Smooth muscle cell (in vitro differentiated cells): ENCODE results near the gene OR2Z1. TPM values are rescaled to one million over a fixed set of nuclear protein-coding genes. Genes with fewer than 3 reads are reported as not detected.

ENCODE experiments used
- DNase-seq: peaks from one replicate; lab custom pipeline; 2025; ENCODE audit not compliant: unreplicated experiment; lab: John Stamatoyannopoulos, UW
- H2AFZ ChIP-seq: fragments of 200-600 bp; sonication (generic); 2 replicates; pipeline ENCODE4 v1.6.0; 2016; ENCODE audit warnings: antibody characterized with exemption, low read depth, mild to moderate bottlenecking
- H3F3A ChIP-seq: fragments of 200-600 bp; sonication (generic); 2 replicates; pipeline ENCODE4 v1.6.0; 2017; ENCODE audit warnings: antibody characterized with exemption, low read depth
- H3K27ac ChIP-seq: fragments of 200-600 bp; sonication (generic); 2 replicates; pipeline ENCODE4 v1.5.1; 2016; ENCODE audit warnings: low read depth, mild to moderate bottlenecking
- H3K27me3 ChIP-seq: fragments of 200-600 bp; sonication (generic); 2 replicates; pipeline ENCODE4 v1.6.1; 2016; ENCODE audit warnings: low read depth, mild to moderate bottlenecking
- H3K36me3 ChIP-seq: fragments of 200-600 bp; sonication (generic); 2 replicates; pipeline ENCODE4 v1.5.1; 2016; ENCODE audit warnings: low read depth
- H3K4me1 ChIP-seq: fragments of 200-600 bp; sonication (generic); 2 replicates; pipeline ENCODE4 v1.5.1; 2016; ENCODE audit warnings: low read depth
- H3K4me2 ChIP-seq: fragments of 200-600 bp; sonication (generic); 2 replicates; pipeline ENCODE4 v1.6.0; 2016; ENCODE audit warnings: mild to moderate bottlenecking
- H3K4me3 ChIP-seq: fragments of 200-600 bp; sonication (generic); 2 replicates; pipeline ENCODE4 v1.5.1; 2016; ENCODE audit warnings: mild to moderate bottlenecking
- H3K79me2 ChIP-seq: fragments of 200-600 bp; sonication (generic); 2 replicates; pipeline ENCODE4 v1.6.0; 2016; ENCODE audit warnings: low read depth, mild to moderate bottlenecking
- H3K9ac ChIP-seq: fragments of 200-600 bp; sonication (generic); 2 replicates; pipeline ENCODE4 v1.6.0; 2016; ENCODE audit warnings: low read depth
- H3K9me3 ChIP-seq: fragments of 200-600 bp; sonication (generic); replicated peaks from 2 replicates; pipeline ENCODE4 v1.5.1; 2016; ENCODE audit warnings: low read depth
- H4K20me1 ChIP-seq: fragments of 200-600 bp; sonication (generic); 2 replicates; pipeline ENCODE4 v1.6.0; 2016; ENCODE audit warnings: low read depth
- WGBS: methylation state at CpG from one replicate; pipeline ENCODE4 v1.1.7; 2016; ENCODE audit warnings: low lambda C conversion rate; 5-methylcytosine and 5-hydroxymethylcytosine counted together
- polyA plus RNA-seq: library from polyadenylated mRNA; unstranded; fragments of >200 nt; fragmentation: Nextera tagmentation; extraction: Ambion mirVana; gene quantifications from 2 replicates; pipeline ENCODE4 v1.2.1, GENCODE V29; 2016
- total RNA-seq: library from RNA; depleted of rRNA; stranded (reverse); fragments of >200 nt; gene quantifications from 2 replicates; pipeline ENCODE4 v1.2.3, GENCODE V29; 2014
- TF ChIP-seq, protein P1 (sequence below): fragments of 200-600 bp; sonication (generic); IDR thresholded peaks from 2 replicates; pipeline ENCODE4 v1.5.1; 2017; ENCODE audit warnings: borderline replicate concordance, mild to moderate bottlenecking, antibody characterized with exemption; ENCODE audit not compliant: insufficient read depth, poor library complexity, severe bottlenecking

The OR2Z1 gene
- total and polyA plus RNA-seq, 2 experiments from 2014 or later: not detected

DNA sequence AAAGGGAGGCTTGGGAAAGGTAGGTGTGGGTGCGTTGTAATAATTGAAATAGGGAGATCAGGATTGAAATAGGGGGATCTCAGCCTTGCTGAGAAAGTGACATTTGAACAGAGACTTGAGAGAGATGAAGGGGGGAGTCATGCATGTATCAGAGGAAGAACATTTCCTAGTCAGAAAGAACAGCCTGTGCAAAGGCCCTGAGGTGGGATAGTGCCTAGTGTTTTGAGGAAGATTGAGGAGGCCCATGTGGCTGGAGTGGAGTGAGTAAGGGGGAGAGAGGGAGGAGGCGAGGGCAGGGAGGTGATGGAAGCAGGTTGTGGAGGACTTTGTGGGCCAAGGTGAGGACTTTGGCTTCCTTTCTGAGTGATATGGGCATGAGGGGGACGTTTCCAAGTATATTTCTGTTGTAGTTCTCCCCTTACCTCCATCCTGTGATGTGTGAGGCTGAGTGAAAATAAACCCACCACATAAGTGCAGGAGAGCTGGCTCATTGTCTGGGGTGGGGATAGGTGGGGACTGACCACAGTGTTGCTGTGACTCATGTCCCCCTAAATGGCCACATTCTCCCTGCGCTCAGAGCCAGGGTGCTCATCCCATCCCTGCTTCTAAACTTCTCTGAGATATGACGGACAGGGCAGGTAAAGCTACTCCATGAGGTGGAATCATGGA, 40.6 kb upstream of the OR2Z1 start:
- H3K27me3 ChIP-seq: no peaks in the 10 kb centered on the region
- no peak overlapping the region for H2AFZ ChIP-seq
- DNase-seq: no peak
- H4K20me1 ChIP-seq: no peaks in the 10 kb centered on the region
- no peak overlapping the region for H3K9ac ChIP-seq
- H3K4me3 ChIP-seq: no peak overlapping the region
- no peak overlapping the region for H3K27ac ChIP-seq
- TF ChIP-seq, protein P1, sequence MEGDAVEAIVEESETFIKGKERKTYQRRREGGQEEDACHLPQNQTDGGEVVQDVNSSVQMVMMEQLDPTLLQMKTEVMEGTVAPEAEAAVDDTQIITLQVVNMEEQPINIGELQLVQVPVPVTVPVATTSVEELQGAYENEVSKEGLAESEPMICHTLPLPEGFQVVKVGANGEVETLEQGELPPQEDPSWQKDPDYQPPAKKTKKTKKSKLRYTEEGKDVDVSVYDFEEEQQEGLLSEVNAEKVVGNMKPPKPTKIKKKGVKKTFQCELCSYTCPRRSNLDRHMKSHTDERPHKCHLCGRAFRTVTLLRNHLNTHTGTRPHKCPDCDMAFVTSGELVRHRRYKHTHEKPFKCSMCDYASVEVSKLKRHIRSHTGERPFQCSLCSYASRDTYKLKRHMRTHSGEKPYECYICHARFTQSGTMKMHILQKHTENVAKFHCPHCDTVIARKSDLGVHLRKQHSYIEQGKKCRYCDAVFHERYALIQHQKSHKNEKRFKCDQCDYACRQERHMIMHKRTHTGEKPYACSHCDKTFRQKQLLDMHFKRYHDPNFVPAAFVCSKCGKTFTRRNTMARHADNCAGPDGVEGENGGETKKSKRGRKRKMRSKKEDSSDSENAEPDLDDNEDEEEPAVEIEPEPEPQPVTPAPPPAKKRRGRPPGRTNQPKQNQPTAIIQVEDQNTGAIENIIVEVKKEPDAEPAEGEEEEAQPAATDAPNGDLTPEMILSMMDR: no peak
- no peaks in the 10 kb centered on the region for H3K9me3 ChIP-seq
- no peak overlapping the region for H3K4me2 ChIP-seq
- H3K4me1 ChIP-seq: no peaks in the 10 kb centered on the region
- no peaks in the 10 kb centered on the region for H3K79me2 ChIP-seq
- no peaks in the 10 kb centered on the region for H3F3A ChIP-seq
- H3K36me3 ChIP-seq: no peaks in the 10 kb centered on the region
- 74% methylated on average over 5 of the region's 5 CpGs for WGBS

DNA sequence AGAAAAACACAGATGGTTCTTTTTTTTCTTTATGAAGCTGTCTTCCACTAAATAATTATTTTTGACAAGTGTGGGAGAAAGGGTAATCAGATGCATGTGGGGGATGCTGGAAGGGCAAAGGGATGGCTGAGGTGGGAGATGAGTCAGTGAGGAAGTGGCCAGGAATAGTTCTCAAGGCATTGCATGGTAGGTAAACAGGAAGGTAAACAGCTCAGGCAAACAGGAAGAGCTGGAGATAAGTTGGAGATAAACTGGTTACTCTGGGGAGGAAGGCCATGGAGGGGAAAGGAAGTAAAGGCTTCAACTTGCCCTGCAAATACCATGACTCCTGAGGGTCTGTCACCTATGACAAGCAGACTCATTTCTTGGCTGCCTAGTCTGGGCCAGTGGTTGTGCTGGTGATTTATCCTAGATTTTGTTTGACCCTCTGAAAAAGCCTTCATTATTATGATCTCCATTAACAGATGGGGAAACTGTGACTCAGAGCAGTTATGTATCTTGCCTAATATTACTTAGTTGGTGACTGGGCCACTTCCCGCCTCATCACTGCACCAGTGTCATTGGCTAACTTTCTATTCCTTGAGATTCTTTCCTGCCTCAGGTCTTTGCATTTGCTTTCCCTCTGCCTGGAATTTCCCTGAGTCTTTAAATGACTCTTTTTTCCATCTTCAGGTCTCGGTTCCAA, 39.9 kb upstream of the OR2Z1 start:
- DNase-seq: no peak
- no peak overlapping the region for H3K4me3 ChIP-seq
- TF ChIP-seq, protein P1: no peak
- H3K4me1 ChIP-seq: no peaks in the 10 kb centered on the region
- no peak overlapping the region for H3K4me2 ChIP-seq
- no peaks in the 10 kb centered on the region for H3K79me2 ChIP-seq
- H3K27ac ChIP-seq: no peak overlapping the region
- WGBS: 75% methylated on average over 2 of the region's 2 CpGs
- no peak overlapping the region for H2AFZ ChIP-seq
- no peaks in the 10 kb centered on the region for H3K36me3 ChIP-seq
- H3K9ac ChIP-seq: no peak overlapping the region
- no peaks in the 10 kb centered on the region for H3K9me3 ChIP-seq
- H4K20me1 ChIP-seq: no peaks in the 10 kb centered on the region
- no peaks in the 10 kb centered on the region for H3K27me3 ChIP-seq
- no peaks in the 10 kb centered on the region for H3F3A ChIP-seq

DNA sequence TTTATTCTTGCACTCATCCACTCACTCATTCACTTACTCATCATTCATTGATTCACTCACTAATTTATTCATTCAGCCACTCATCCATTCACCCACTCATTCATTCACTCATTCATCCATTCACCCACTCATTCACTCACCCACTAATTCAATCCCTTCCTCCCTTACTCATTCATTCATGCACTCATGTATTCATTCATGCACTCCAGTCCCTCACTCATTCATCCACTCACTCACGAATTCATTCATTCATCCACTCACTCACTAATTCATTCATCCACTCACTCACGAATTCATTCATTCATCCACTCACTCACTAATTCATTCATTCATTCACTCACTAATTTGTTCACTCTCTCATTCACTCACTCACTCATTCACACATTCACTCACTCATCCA, 39.0 kb upstream of the OR2Z1 start:
- Histone ChIP-seq H3K27ac (no peak overlapping the region), H3K4me3 (no peak overlapping the region), H4K20me1 (no peaks in the 10 kb centered on the region), H3K79me2 (no peaks in the 10 kb centered on the region), H3K27me3 (no peaks in the 10 kb centered on the region), H3K36me3 (no peaks in the 10 kb centered on the region), H3K4me2 (no peak overlapping the region), H3K4me1 (no peaks in the 10 kb centered on the region), H3K9me3 (no peaks in the 10 kb centered on the region), H2AFZ (no peak overlapping the region), H3K9ac (no peak overlapping the region), H3F3A (no peaks in the 10 kb centered on the region)
- WGBS: 53% methylated on average over 2 of the region's 2 CpGs
- TF ChIP-seq, protein P1: no peak
- no peak for DNase-seq
